WTC11 (cell line): Measurements from ENCODE around the gene LYST. TPM values are rescaled to one million over a fixed set of nuclear protein-coding genes. Genes with fewer than 3 reads are reported as not detected.

ENCODE experiments used
- ATAC-seq: fragments of 200-7000 bp; cut with Tn5 transposase; 2 replicates; pipeline ENCODE4 v1.10.0; 2021; ENCODE audit warnings: mild to moderate bottlenecking, moderate library complexity
- CTCF ChIA-PET: fragments of 300-600 bp; sonication (Branson Sonifier 250); formaldehyde crosslinking; loops from one replicate; lab custom pipeline; 2021; ENCODE audit warnings: antibody characterized with exemption; lab: Charles Lee
- POLR2A ChIA-PET: fragments of 350-600 bp; sonication (Branson Sonifier 250); formaldehyde crosslinking; loops from one replicate; lab custom pipeline; 2021; ENCODE audit warnings: antibody characterized with exemption; lab: Charles Lee
- DNase-seq: peaks from one replicate; pipeline ENCODE4 v3.0.0; 2021; ENCODE audit warnings: low spot score
- H3K27ac Mint-ChIP-seq: 2 replicates; pipeline ENCODE4 v1.8.0; 2021; ENCODE audit warnings: mixed read lengths
- H3K27me3 Mint-ChIP-seq: 2 replicates; pipeline ENCODE4 v1.8.0; 2021; ENCODE audit warnings: low read depth, mild to moderate bottlenecking, moderate library complexity, mixed read lengths
- H3K36me3 Mint-ChIP-seq: 2 replicates; pipeline ENCODE4 v1.8.0; 2021; ENCODE audit warnings: mixed read lengths
- H3K4me1 Mint-ChIP-seq: 2 replicates; pipeline ENCODE4 v1.8.0; 2022; ENCODE audit warnings: mixed read lengths
- H3K4me3 Mint-ChIP-seq: 2 replicates; pipeline ENCODE4 v1.8.0; 2021; ENCODE audit warnings: mild to moderate bottlenecking, moderate library complexity, mixed read lengths
- H3K9me3 Mint-ChIP-seq: 2 replicates; pipeline ENCODE4 v1.8.0; 2021; ENCODE audit warnings: mixed read lengths
- FOXJ3 ChIP-seq: sonication (generic); formaldehyde crosslinking; IDR thresholded peaks from 2 replicates; pipeline ENCODE4 v1.9.0; 2021; ENCODE audit warnings: missing genetic modification reagents, mild to moderate bottlenecking, borderline replicate concordance
- GTF2I ChIP-seq: fragments of 250-450 bp; sonication (Bioruptor Pico); conservative IDR thresholded peaks from 2 replicates; pipeline ENCODE4 v1.4.0; 2021; ENCODE audit warnings: mild to moderate bottlenecking
- IRF1 ChIP-seq: sonication (generic); formaldehyde crosslinking; IDR thresholded peaks from 2 replicates; pipeline ENCODE4 v1.8.0; 2023; ENCODE audit warnings: missing genetic modification reagents
- MYBL2 ChIP-seq: sonication (generic); formaldehyde crosslinking; IDR thresholded peaks from 2 replicates; pipeline ENCODE4 v1.8.1; 2023; ENCODE audit warnings: mild to moderate bottlenecking, moderate library complexity, missing genetic modification reagents
- NFYB ChIP-seq: sonication (generic); formaldehyde crosslinking; conservative IDR thresholded peaks from 2 replicates; pipeline ENCODE4 v1.8.0; 2022; ENCODE audit warnings: low read depth, missing genetic modification reagents
- NR1H2 ChIP-seq: sonication (generic); formaldehyde crosslinking; IDR thresholded peaks from 2 replicates; pipeline ENCODE4 v1.9.0; 2021; ENCODE audit warnings: mild to moderate bottlenecking, moderate library complexity, missing genetic modification reagents
- RORB ChIP-seq: fragments of 250-450 bp; sonication (Bioruptor Pico); IDR thresholded peaks from 2 replicates; pipeline ENCODE4 v1.9.0; 2021; ENCODE audit warnings: mild to moderate bottlenecking
- TP53 ChIP-seq: sonication (generic); formaldehyde crosslinking; IDR thresholded peaks from 2 replicates; pipeline ENCODE4 v1.8.1; 2023; ENCODE audit warnings: mild to moderate bottlenecking, missing genetic modification reagents
- ZNF423 ChIP-seq: fragments of 250-450 bp; sonication (Bioruptor Pico); IDR thresholded peaks from 2 replicates; pipeline ENCODE4 v2.1.2; 2022; ENCODE audit warnings: mild to moderate bottlenecking, moderate library complexity
- total RNA-seq: library from RNA; stranded (reverse); gene quantifications from 3 replicates; pipeline ENCODE4 v1.2.3, GENCODE V29; 2021
- TF ChIP-seq, protein P1 (sequence below): sonication (generic); formaldehyde crosslinking; IDR thresholded peaks from 2 replicates; pipeline ENCODE4 v1.8.0; 2023; ENCODE audit warnings: mild to moderate bottlenecking, missing genetic modification reagents
- TF ChIP-seq, protein P2 (sequence below): sonication (generic); formaldehyde crosslinking; IDR thresholded peaks from 2 replicates; pipeline ENCODE4 v1.8.1; 2022; ENCODE audit warnings: missing genetic modification reagents, borderline replicate concordance
- TF ChIP-seq, protein P3 (sequence below): sonication (generic); formaldehyde crosslinking; IDR thresholded peaks from 2 replicates; pipeline ENCODE4 v1.8.1; 2023; ENCODE audit warnings: mild to moderate bottlenecking, missing genetic modification reagents, moderate library complexity
- TF ChIP-seq, protein P4 (sequence below): sonication (generic); formaldehyde crosslinking; IDR thresholded peaks from 2 replicates; pipeline ENCODE4 v1.8.0; 2022; ENCODE audit warnings: mild to moderate bottlenecking, missing genetic modification reagents
- TF ChIP-seq, protein P5 (sequence below): sonication (generic); formaldehyde crosslinking; IDR thresholded peaks from 2 replicates; pipeline ENCODE4 v1.8.1; 2022; ENCODE audit warnings: mild to moderate bottlenecking, missing genetic modification reagents, moderate library complexity, borderline replicate concordance
- TF ChIP-seq, protein P6 (sequence below): sonication (generic); formaldehyde crosslinking; IDR thresholded peaks from 2 replicates; pipeline ENCODE4 v1.8.1; 2023; ENCODE audit warnings: mild to moderate bottlenecking, missing genetic modification reagents
- TF ChIP-seq, protein P7 (sequence below): fragments of 250-450 bp; sonication (Bioruptor Pico); IDR thresholded peaks from 2 replicates; pipeline ENCODE4 v1.8.0; 2021; ENCODE audit warnings: mild to moderate bottlenecking
- TF ChIP-seq, protein P8 (sequence below): sonication (generic); formaldehyde crosslinking; conservative IDR thresholded peaks from 2 replicates; pipeline ENCODE4 v1.8.1; 2023; ENCODE audit warnings: mild to moderate bottlenecking, low read depth, missing genetic modification reagents, moderate library complexity

Gene LYST
- total RNA-seq, 1 experiment from 2014 or later: 0.59 TPM

- no peak for DNase-seq
- ATAC-seq: no peak
- no peak overlapping the region for H3K27ac Mint-ChIP-seq
- CTCF ChIA-PET: interaction anchor here (1.2 to 2.4 kb wide), 4 partner anchors 10 to 116 kb away, joined by 4 to 15 read pairs (median 8); no protein-coding TSS in a partner anchor
- H3K4me3 Mint-ChIP-seq: no peak overlapping the region
- TF ChIP-seq, protein P1, sequence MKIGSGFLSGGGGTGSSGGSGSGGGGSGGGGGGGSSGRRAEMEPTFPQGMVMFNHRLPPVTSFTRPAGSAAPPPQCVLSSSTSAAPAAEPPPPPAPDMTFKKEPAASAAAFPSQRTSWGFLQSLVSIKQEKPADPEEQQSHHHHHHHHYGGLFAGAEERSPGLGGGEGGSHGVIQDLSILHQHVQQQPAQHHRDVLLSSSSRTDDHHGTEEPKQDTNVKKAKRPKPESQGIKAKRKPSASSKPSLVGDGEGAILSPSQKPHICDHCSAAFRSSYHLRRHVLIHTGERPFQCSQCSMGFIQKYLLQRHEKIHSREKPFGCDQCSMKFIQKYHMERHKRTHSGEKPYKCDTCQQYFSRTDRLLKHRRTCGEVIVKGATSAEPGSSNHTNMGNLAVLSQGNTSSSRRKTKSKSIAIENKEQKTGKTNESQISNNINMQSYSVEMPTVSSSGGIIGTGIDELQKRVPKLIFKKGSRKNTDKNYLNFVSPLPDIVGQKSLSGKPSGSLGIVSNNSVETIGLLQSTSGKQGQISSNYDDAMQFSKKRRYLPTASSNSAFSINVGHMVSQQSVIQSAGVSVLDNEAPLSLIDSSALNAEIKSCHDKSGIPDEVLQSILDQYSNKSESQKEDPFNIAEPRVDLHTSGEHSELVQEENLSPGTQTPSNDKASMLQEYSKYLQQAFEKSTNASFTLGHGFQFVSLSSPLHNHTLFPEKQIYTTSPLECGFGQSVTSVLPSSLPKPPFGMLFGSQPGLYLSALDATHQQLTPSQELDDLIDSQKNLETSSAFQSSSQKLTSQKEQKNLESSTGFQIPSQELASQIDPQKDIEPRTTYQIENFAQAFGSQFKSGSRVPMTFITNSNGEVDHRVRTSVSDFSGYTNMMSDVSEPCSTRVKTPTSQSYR (CRISPR knock-in tag): no peak
- TF ChIP-seq MYBL2 (CRISPR knock-in tag) (no peak), TP53 (CRISPR knock-in tag) (no peak), NFYB (CRISPR knock-in tag) (no peak), IRF1 (CRISPR knock-in tag) (no peak), RORB (CRISPR knock-in tag) (no peak), NR1H2 (CRISPR knock-in tag) (no peak), FOXJ3 (no peak)
- TF ChIP-seq, protein P2, sequence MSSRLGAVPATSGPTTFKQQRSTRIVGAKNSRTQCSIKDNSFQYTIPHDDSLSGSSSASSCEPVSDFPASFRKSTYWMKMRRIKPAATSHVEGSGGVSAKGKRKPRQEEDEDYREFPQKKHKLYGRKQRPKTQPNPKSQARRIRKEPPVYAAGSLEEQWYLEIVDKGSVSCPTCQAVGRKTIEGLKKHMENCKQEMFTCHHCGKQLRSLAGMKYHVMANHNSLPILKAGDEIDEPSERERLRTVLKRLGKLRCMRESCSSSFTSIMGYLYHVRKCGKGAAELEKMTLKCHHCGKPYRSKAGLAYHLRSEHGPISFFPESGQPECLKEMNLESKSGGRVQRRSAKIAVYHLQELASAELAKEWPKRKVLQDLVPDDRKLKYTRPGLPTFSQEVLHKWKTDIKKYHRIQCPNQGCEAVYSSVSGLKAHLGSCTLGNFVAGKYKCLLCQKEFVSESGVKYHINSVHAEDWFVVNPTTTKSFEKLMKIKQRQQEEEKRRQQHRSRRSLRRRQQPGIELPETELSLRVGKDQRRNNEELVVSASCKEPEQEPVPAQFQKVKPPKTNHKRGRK (CRISPR knock-in tag): no peak
- TF ChIP-seq, protein P3, sequence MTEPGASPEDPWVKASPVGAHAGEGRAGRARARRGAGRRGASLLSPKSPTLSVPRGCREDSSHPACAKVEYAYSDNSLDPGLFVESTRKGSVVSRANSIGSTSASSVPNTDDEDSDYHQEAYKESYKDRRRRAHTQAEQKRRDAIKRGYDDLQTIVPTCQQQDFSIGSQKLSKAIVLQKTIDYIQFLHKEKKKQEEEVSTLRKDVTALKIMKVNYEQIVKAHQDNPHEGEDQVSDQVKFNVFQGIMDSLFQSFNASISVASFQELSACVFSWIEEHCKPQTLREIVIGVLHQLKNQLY (CRISPR knock-in tag): no peak
- TF ChIP-seq, all 79 proteins: peak for 0
- H3K4me1 Mint-ChIP-seq: no peaks in the 10 kb centered on the region
- POLR2A ChIA-PET: no interaction called here
- H3K9me3 Mint-ChIP-seq: no peaks in the 10 kb centered on the region
- no peaks in the 10 kb centered on the region for H3K36me3 Mint-ChIP-seq
- no peaks in the 10 kb centered on the region; the same call in 1 of the 2 replicates for H3K27me3 Mint-ChIP-seq
Observed at GRCh38 chr1:235855811-235856429, 10.8 kb downstream of the LYST start.

DNA sequence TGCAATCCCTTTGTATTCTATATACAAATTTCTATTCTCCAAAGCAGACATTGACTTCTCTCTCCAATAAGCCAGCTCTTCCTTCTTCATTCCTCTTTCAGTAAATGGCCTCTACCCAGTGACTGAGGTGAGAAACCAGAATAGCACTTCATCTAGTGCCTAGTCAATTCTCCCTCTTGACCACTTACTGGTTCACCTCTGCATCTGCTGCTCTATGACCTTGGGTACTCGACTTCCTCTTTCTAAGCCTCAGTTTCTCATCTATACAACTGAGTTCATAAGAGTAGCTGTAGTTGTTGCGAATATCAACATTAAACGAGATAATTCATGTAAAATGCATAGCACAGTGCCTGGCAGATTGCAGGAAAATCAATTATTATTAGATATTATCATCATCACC, 12.4 kb downstream of the LYST start:
- no peak overlapping the region for H3K27ac Mint-ChIP-seq
- no peak for DNase-seq
- POLR2A ChIA-PET: no interaction called here
- H3K9me3 Mint-ChIP-seq: no peaks in the 10 kb centered on the region
- no peaks in the 10 kb centered on the region; the same call in 1 of the 2 replicates for H3K27me3 Mint-ChIP-seq
- H3K4me1 Mint-ChIP-seq: no peaks in the 10 kb centered on the region
- no peaks in the 10 kb centered on the region for H3K36me3 Mint-ChIP-seq
- H3K4me3 Mint-ChIP-seq: no peak overlapping the region
- CTCF ChIA-PET: interaction anchor here (1.7 to 2.2 kb wide), 2 partner anchors 9 to 117 kb away, joined by 8 to 11 read pairs; no protein-coding TSS in a partner anchor
- ATAC-seq: no peak
- TF ChIP-seq GTF2I (CRISPR knock-in tag) (no peak), ZNF423 (CRISPR knock-in tag) (no peak), MYBL2 (CRISPR knock-in tag) (no peak), FOXJ3 (no peak), NR1H2 (CRISPR knock-in tag) (no peak)
- TF ChIP-seq, protein P4, sequence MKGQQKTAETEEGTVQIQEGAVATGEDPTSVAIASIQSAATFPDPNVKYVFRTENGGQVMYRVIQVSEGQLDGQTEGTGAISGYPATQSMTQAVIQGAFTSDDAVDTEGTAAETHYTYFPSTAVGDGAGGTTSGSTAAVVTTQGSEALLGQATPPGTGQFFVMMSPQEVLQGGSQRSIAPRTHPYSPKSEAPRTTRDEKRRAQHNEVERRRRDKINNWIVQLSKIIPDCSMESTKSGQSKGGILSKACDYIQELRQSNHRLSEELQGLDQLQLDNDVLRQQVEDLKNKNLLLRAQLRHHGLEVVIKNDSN: no peak
- TF ChIP-seq, protein P5, sequence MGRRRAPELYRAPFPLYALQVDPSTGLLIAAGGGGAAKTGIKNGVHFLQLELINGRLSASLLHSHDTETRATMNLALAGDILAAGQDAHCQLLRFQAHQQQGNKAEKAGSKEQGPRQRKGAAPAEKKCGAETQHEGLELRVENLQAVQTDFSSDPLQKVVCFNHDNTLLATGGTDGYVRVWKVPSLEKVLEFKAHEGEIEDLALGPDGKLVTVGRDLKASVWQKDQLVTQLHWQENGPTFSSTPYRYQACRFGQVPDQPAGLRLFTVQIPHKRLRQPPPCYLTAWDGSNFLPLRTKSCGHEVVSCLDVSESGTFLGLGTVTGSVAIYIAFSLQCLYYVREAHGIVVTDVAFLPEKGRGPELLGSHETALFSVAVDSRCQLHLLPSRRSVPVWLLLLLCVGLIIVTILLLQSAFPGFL (CRISPR knock-in tag): no peak
- TF ChIP-seq, protein P6, sequence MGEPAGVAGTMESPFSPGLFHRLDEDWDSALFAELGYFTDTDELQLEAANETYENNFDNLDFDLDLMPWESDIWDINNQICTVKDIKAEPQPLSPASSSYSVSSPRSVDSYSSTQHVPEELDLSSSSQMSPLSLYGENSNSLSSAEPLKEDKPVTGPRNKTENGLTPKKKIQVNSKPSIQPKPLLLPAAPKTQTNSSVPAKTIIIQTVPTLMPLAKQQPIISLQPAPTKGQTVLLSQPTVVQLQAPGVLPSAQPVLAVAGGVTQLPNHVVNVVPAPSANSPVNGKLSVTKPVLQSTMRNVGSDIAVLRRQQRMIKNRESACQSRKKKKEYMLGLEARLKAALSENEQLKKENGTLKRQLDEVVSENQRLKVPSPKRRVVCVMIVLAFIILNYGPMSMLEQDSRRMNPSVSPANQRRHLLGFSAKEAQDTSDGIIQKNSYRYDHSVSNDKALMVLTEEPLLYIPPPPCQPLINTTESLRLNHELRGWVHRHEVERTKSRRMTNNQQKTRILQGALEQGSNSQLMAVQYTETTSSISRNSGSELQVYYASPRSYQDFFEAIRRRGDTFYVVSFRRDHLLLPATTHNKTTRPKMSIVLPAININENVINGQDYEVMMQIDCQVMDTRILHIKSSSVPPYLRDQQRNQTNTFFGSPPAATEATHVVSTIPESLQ (CRISPR knock-in tag): no peak
- TF ChIP-seq, protein P7, sequence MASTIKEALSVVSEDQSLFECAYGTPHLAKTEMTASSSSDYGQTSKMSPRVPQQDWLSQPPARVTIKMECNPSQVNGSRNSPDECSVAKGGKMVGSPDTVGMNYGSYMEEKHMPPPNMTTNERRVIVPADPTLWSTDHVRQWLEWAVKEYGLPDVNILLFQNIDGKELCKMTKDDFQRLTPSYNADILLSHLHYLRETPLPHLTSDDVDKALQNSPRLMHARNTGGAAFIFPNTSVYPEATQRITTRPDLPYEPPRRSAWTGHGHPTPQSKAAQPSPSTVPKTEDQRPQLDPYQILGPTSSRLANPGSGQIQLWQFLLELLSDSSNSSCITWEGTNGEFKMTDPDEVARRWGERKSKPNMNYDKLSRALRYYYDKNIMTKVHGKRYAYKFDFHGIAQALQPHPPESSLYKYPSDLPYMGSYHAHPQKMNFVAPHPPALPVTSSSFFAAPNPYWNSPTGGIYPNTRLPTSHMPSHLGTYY (CRISPR knock-in tag): no peak
- TF ChIP-seq, protein P8, sequence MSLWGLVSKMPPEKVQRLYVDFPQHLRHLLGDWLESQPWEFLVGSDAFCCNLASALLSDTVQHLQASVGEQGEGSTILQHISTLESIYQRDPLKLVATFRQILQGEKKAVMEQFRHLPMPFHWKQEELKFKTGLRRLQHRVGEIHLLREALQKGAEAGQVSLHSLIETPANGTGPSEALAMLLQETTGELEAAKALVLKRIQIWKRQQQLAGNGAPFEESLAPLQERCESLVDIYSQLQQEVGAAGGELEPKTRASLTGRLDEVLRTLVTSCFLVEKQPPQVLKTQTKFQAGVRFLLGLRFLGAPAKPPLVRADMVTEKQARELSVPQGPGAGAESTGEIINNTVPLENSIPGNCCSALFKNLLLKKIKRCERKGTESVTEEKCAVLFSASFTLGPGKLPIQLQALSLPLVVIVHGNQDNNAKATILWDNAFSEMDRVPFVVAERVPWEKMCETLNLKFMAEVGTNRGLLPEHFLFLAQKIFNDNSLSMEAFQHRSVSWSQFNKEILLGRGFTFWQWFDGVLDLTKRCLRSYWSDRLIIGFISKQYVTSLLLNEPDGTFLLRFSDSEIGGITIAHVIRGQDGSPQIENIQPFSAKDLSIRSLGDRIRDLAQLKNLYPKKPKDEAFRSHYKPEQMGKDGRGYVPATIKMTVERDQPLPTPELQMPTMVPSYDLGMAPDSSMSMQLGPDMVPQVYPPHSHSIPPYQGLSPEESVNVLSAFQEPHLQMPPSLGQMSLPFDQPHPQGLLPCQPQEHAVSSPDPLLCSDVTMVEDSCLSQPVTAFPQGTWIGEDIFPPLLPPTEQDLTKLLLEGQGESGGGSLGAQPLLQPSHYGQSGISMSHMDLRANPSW (CRISPR knock-in tag): no peak
